Progenitor cell of endocrine pancreas (in vitro differentiated cells): ENCODE measurements around the gene OS9. TPM values are rescaled to one million over a fixed set of nuclear protein-coding genes. Genes with fewer than 3 reads are reported as not detected.

Experiments used
- DNase-seq: peaks from one replicate; pipeline ENCODE4 v3.0.0; 2021; ENCODE audit warnings: low spot score; ENCODE audit not compliant: unreplicated experiment
- H3K27ac Mint-ChIP-seq: 2 replicates; pipeline ENCODE4 v1.8.0; 2021; ENCODE audit warnings: mild to moderate bottlenecking, moderate library complexity, mixed read lengths
- H3K27me3 Mint-ChIP-seq: 2 replicates; pipeline ENCODE4 v1.8.0; 2021; ENCODE audit warnings: mixed read lengths
- H3K36me3 Mint-ChIP-seq: 2 replicates; pipeline ENCODE4 v1.8.0; 2022; ENCODE audit warnings: mixed read lengths; ENCODE audit not compliant: insufficient read depth
- H3K4me1 Mint-ChIP-seq: 2 replicates; pipeline ENCODE4 v1.8.0; 2021; ENCODE audit warnings: low read depth, mixed read lengths
- H3K4me3 Mint-ChIP-seq: 2 replicates; pipeline ENCODE4 v1.8.0; 2021; ENCODE audit warnings: low read depth, mild to moderate bottlenecking, moderate library complexity, mixed read lengths
- H3K9me3 Mint-ChIP-seq: 2 replicates; pipeline ENCODE4 v1.8.0; 2021; ENCODE audit warnings: low read depth, mixed read lengths
- CTCF ChIP-seq: fragments of 200-600 bp; sonication (generic); IDR thresholded peaks from one replicate; pipeline ENCODE4 v1.5.0; 2021; ENCODE audit warnings: antibody characterized with exemption, mild to moderate bottlenecking; ENCODE audit not compliant: unreplicated experiment
- total RNA-seq: library from RNA; stranded (reverse); gene quantifications from 2 replicates; pipeline ENCODE4 v1.2.1, GENCODE V29; 2021

OS9 gene
- total RNA-seq, 1 donor from 2014 or later, result 204 TPM

DNA sequence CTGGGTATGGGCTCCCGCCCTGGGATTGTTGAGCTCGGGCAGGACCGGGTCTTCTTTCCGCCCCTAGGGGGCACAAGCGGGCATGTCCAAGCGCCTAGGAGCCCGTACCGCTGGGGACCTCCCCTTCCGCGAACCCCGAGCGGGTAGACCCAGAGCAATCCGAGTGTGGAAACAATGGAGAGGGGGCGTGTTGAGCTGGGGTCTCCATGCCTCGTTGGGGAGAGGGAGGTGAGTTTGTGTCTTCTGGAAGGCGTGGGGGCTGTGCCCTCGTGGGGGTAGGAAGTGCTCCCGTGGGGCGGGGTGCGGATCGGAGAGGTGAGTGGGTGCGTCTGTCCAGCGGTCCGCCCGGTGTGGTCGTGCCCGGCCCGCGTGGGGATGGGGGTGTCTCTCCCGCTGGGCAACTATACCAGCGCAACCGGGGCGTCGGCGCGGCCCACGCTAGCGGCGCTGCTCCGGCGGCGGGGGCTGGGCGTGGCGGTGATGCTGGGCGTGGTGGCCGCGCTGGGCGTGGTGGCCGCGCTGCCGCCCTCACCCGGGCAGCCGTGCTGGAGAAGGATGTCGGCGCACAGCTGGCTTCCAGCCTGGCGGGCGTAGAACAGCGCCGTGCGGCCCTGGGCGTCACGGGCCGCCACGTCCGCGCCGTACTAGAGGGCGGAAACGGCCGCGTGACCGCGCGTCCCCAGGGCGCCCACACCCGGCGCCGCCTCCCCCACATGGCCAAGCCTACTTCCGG, 32.4 kb downstream of the OS9 start:
- peak overlapping the region; percentile 68 for H3K27ac Mint-ChIP-seq
- peaks cover 4% of the 10 kb centered on the region for H3K36me3 Mint-ChIP-seq
- TF ChIP-seq CTCF, result peak; percentile 64
- peak; percentile 43 for DNase-seq
- no peaks in the 10 kb centered on the region for H3K9me3 Mint-ChIP-seq
- H3K27me3 Mint-ChIP-seq, result peaks cover 82% of the 10 kb centered on the region
- H3K4me3 Mint-ChIP-seq, result peak overlapping the region; percentile 73
- H3K4me1 Mint-ChIP-seq, result peaks cover 5% of the 10 kb centered on the region

GRCh38 chr12:57726884-57727757, 33.2 kb downstream of the OS9 start:
- H3K27ac Mint-ChIP-seq, result no peak overlapping the region
- H3K9me3 Mint-ChIP-seq, result no peaks in the 10 kb centered on the region
- peak; percentile 57 for DNase-seq
- no peaks in the 10 kb centered on the region for H3K36me3 Mint-ChIP-seq
- H3K4me3 Mint-ChIP-seq, result no peak overlapping the region
- no peak for TF ChIP-seq CTCF
- peaks cover 90% of the 10 kb centered on the region for H3K27me3 Mint-ChIP-seq
- H3K4me1 Mint-ChIP-seq, result peaks cover 5% of the 10 kb centered on the region

- peak; percentile 56 for DNase-seq
- H3K27me3 Mint-ChIP-seq, result peaks cover 94% of the 10 kb centered on the region
- no peak overlapping the region for H3K4me3 Mint-ChIP-seq
- no peak overlapping the region for H3K27ac Mint-ChIP-seq
- H3K36me3 Mint-ChIP-seq, result no peaks in the 10 kb centered on the region
- H3K9me3 Mint-ChIP-seq, result no peaks in the 10 kb centered on the region
- no peak for TF ChIP-seq CTCF
- peaks cover 5% of the 10 kb centered on the region for H3K4me1 Mint-ChIP-seq
These were observed 33.9 kb downstream of the OS9 start for GRCh38 chr12:57727758-57728395.

- H3K27me3 Mint-ChIP-seq, result peaks cover 93% of the 10 kb centered on the region
- H3K36me3 Mint-ChIP-seq, result no peaks in the 10 kb centered on the region
- H3K4me1 Mint-ChIP-seq, result peaks cover 5% of the 10 kb centered on the region
- no peak overlapping the region for H3K4me3 Mint-ChIP-seq
- no peaks in the 10 kb centered on the region for H3K9me3 Mint-ChIP-seq
- no peak overlapping the region for H3K27ac Mint-ChIP-seq
- no peak for TF ChIP-seq CTCF
- no peak for DNase-seq
These were observed 35.5 kb downstream of the OS9 start for GRCh38 chr12:57729321-57729844.
